ENCODE data around the gene SEC62.

The SEC62 gene

GRCh38 chr3:169966951-169967915 is 626 bp downstream of the SEC62 start:
- peak; percentile 15 for DNase-seq

GRCh38 chr3:169968224-169968885 is 1.7 kb downstream of the SEC62 start:
- no peak for DNase-seq

GRCh38 chr3:169969174-169970095 is 2.8 kb downstream of the SEC62 start:
- no peak for DNase-seq

DNA sequence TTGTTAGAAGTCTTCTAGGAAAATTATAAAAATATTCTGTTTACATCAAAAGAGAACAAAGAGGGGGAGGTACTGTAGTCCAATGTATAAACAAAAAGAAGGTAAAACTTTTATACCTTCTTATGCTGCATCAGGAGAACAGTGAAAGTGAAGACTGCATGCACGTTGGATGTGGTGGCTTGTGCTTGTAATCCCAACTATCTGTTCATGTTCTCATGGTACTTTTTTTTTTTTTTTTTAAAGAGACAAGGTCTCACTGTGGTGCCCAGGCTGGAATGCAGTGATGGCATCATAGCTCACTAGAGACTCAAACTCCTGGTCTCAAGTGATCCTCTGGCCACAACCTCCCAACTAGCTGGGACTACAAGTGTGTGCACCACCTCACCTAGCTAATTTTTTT is 4.2 kb downstream of the SEC62 start:
- no peak for DNase-seq

DNA sequence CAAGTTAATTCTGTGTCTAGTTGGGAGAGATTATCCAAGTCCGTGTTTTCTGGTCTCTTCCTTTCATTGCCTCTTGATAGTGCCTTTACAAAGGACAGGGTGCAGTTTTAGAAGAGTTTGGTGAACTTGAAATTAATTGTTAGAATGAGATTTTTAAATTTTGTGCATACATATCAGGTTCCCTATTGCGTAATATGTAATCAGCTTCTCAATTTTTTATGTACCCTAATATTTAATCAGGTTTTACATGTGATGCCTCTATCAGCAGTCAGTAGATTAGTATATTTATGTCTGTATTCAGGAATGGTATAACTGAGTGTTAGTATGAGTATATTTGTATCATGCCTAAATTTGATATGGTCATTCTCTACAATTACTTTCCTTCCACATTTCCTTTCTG is 4.9 kb downstream of the SEC62 start:
- no peak for DNase-seq

DNA sequence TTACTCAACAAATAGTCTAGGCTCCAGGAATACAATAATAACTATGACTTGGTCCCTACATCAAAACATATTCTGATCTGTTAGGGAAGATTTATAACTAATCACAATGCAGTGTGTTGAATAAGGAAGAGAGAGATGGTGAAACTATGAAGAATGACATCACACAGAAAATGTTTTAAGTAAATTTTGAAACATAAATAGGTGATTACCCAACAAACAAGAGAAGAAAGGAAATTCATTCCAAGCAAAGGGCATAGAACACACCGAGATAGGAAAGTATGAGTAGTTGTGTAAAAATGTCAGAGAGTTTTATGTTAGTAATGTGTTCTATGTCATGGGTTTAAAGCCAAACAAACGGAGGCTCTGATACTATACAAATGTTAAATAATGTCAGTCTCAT is 13.4 kb downstream of the SEC62 start:
- DNase-seq = no peak

GRCh38 chr3:169984292-169984691 is 17.7 kb downstream of the SEC62 start:
- DNase-seq = no peak

DNA sequence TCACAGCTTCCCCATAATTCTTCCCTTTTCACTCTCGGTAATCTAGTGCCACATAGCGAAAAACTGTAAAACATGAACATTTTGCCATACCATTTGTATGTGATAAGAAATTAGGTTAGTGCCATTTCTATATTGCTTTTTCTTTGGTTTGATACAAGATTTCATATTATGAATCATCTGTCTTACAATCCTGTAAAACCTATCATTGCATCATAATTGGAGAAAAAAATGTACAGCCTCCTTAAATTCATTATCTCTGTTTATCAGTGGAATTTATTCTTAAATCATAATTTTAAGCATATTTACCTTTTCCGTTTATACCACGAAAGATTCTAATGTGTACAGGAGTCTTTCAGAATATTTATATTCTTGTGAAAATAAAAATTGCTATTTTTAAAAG is 23.8 kb downstream of the SEC62 start:
- DNase-seq = no peak

- no peak for DNase-seq
Measured at GRCh38 chr3:169992156-169992555, 25.5 kb downstream of the SEC62 start.

DNA sequence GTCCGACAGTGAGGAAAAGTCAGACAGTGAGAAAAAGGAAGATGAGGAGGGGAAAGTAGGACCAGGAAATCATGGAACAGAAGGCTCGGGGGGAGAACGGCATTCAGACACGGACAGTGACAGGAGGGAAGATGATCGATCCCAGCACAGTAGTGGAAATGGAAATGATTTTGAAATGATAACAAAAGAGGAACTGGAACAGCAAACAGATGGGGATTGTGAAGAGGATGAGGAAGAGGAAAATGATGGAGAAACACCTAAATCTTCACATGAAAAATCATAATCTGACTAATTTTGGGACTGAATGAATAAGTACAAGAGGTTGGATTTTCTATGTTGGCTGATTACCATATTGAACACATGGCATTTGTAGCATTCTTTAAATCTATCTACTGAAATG is 26.2 kb downstream of the SEC62 start:
- DNase-seq = no peak

DNA sequence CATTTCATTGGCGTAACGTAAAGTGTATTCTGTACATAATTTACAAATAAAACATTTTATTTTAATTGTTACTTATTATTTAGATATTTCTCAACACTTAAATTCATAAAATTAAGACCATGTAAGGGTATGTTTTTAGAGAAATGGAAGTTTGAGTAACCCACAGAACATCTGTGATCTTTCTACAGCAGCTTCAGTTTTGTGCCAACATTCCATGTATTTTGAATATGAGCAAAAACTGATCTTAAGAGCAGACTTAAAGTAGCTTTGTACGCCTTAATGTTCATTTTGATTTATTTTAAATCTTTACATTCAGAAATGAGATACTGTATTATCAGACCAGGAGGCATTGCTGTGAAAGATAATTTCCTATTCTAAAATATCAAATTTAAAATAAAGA is 27.2 kb downstream of the SEC62 start:
- DNase-seq = no peak

- DNase-seq = no peak
Measured at GRCh38 chr3:169996063-169996462, 29.5 kb downstream of the SEC62 start.

DNA sequence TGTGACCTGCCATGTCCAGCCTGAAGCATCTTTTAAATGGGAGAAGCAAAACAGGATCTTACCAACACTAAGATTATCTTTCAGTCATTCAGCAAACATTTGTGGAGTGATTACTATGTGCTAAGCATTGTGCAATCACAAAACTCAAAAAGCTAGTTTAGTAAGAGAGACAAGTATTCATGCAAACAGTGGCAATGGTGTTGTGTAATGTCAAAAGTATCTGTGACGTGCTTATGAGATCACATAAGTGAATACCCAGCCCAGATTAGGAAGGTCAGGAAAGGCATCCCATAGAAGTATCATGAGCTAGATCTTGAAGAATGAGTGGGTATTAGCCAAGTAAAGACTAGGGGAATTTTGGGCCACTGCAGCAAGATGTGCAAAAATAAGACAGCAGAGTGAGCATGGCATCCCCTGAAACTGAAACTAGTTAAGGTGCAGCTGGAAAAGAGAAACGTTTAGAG is 32.1 kb downstream of the SEC62 start:
- DNase-seq = no peak

GRCh38 chr3:169999433-169999832 is 32.8 kb downstream of the SEC62 start:
- DNase-seq = no peak

DNA sequence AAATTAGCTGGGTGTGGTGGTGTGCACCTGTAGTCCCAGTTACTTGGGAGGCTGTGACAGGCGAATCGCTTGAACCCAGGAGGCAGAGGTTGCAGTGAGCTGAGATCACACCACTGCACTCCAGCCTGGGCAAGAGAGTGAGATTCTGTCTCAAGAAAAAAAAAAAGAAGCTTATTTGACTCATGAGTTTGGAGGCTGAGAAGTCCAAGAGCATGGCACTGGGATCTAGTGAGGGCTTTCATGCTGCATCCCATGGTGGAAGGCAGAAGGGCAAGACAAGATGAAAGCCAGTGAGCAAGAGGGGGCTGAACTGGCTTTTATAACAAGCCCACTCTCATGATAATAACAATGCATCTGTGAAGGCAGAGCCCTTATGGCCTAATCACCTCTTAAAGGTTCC is 33.4 kb downstream of the SEC62 start:
- DNase-seq = no peak

DNA sequence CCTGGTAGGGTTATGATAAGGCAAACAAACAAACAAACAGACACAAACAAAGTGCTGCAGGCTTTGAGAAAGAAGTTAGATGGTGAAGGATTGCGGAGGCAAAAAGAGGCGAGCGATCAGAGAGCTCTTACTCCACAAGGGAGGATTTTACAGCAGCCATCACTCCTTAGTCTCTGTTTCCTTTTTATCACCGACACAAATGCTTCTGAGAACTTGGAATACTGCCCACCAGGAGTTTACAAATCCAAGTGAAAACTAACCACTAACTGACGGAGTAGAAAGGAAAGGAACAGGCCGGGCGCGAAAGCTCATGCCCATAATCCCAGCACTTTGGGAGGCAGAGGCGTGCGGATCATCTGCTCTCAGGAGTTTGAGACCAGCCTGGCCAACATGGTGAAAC is 35.6 kb downstream of the SEC62 start:
- no peak for DNase-seq

GRCh38 chr3:170002879-170003278 is 36.3 kb downstream of the SEC62 start:
- DNase-seq = no peak

- DNase-seq = no peak
Measured at GRCh38 chr3:170003881-170004356, 37.3 kb downstream of the SEC62 start.

- no peak for DNase-seq
Measured at GRCh38 chr3:170007031-170007663, 40.5 kb downstream of the SEC62 start.

- no peak for DNase-seq
Measured at GRCh38 chr3:170010498-170010897, 43.9 kb downstream of the SEC62 start.

- no peak for DNase-seq
Measured at GRCh38 chr3:170012683-170013400, 46.2 kb downstream of the SEC62 start.

GRCh38 chr3:170016057-170016456 is 49.5 kb downstream of the SEC62 start:
- DNase-seq = no peak
